Measurements from ENCODE around the gene ELAVL3. TPM values are rescaled to one million over a fixed set of nuclear protein-coding genes. Genes with fewer than 3 reads are reported as not detected.

Gene ELAVL3
- total RNA-seq, 4 donors from 2014 or later = 0.95 TPM; not detected in 3

DNA sequence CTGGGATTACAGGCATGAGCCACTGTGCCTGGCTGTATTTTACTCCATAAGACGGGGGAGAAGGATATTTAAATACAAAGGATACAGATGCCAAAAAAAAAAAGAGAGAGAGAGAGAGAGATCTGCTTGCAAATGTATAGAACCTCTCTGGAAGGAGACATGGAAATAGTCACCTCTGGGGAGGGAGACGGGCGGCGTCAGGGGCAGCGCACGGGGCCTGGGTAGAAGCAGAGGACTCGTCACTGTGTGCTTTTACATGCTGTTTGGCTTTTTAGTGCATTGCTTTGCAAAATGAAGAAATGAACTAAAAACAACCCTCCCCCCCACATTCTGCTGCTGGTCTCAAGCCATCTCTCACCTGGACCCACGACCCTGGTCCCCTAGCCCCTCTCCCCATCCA lies 29.6 kb upstream of the ELAVL3 start:
- peaks cover 0 to 35% (median 0%) of the 10 kb centered on the region in 3 donors for H3K36me3 ChIP-seq
- no peak overlapping the region for H3K4me3 ChIP-seq
- no peak for DNase-seq
- no peak overlapping the region for H3K27ac ChIP-seq
- no peaks in the 10 kb centered on the region for H3K9me3 ChIP-seq
- no peak for TF ChIP-seq POLR2A (IDR thresholded peaks at IDR 0.05)
- TF ChIP-seq, protein P1, sequence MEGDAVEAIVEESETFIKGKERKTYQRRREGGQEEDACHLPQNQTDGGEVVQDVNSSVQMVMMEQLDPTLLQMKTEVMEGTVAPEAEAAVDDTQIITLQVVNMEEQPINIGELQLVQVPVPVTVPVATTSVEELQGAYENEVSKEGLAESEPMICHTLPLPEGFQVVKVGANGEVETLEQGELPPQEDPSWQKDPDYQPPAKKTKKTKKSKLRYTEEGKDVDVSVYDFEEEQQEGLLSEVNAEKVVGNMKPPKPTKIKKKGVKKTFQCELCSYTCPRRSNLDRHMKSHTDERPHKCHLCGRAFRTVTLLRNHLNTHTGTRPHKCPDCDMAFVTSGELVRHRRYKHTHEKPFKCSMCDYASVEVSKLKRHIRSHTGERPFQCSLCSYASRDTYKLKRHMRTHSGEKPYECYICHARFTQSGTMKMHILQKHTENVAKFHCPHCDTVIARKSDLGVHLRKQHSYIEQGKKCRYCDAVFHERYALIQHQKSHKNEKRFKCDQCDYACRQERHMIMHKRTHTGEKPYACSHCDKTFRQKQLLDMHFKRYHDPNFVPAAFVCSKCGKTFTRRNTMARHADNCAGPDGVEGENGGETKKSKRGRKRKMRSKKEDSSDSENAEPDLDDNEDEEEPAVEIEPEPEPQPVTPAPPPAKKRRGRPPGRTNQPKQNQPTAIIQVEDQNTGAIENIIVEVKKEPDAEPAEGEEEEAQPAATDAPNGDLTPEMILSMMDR (IDR thresholded peaks at IDR 0.05) = no peak
- H3K4me1 ChIP-seq = peaks cover 0 to 8% (median 0%) of the 10 kb centered on the region in 4 donors
- no peaks in the 10 kb centered on the region for H3K27me3 ChIP-seq

GRCh38 chr19:11507370-11508078 lies 26.7 kb upstream of the ELAVL3 start:
- H3K4me1 ChIP-seq = peaks cover 0 to 8% (median 0%) of the 10 kb centered on the region in 4 donors
- TF ChIP-seq, protein P1 (IDR thresholded peaks at IDR 0.05) = no peak
- no peak for TF ChIP-seq POLR2A (IDR thresholded peaks at IDR 0.05)
- no peaks in the 10 kb centered on the region for H3K9me3 ChIP-seq
- no peak for DNase-seq
- H3K27ac ChIP-seq = no peak overlapping the region
- H3K27me3 ChIP-seq = no peaks in the 10 kb centered on the region
- H3K4me3 ChIP-seq = no peak overlapping the region
- peaks cover 0 to 18% (median 0%) of the 10 kb centered on the region in 3 donors for H3K36me3 ChIP-seq

DNA sequence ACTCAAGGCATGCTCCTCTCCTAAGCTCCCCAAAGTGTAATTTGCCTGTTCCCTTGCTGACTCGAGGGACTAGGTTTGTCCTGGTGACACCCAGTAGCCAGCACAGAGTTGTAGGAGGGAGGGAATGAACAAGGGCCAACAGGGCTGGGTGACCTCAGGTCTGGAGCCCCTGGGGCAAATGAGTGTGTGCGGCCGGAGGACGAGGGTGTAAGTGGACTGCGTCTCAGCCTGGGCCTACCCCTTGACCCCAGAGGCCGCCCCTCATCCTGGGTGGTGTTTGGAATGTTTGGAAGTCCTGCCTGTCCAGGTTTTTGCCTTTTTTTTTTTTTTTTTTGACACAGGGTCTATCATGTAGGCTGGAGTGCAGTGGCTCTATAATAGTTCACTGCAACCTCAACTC lies 26.1 kb upstream of the ELAVL3 start:
- H3K27me3 ChIP-seq = no peaks in the 10 kb centered on the region
- H3K27ac ChIP-seq = peak overlapping the region in 1 of 4 donors; percentile 94
- DNase-seq = no peak
- TF ChIP-seq, protein P1 (IDR thresholded peaks at IDR 0.05) = no peak
- no peak for TF ChIP-seq POLR2A (IDR thresholded peaks at IDR 0.05)
- no peaks in the 10 kb centered on the region for H3K9me3 ChIP-seq
- H3K36me3 ChIP-seq = peaks cover 0 to 12% (median 0%) of the 10 kb centered on the region in 3 donors
- H3K4me1 ChIP-seq = peaks cover 0 to 8% (median 0%) of the 10 kb centered on the region in 4 donors
- H3K4me3 ChIP-seq = no peak overlapping the region

GRCh38 chr19:11506101-11506555 lies 25.3 kb upstream of the ELAVL3 start:
- no peak for DNase-seq
- Histone ChIP-seq H3K27me3 (no peaks in the 10 kb centered on the region), H3K4me3 (peak overlapping the region; percentile 85 to 100 (median 98)), H3K4me1 (peaks cover 0 to 8% (median 0%) of the 10 kb centered on the region in 4 donors), H3K36me3 (peaks cover 0 to 4% (median 0%) of the 10 kb centered on the region in 3 donors), H3K27ac (peak overlapping the region; percentile 93 to 99 (median 96)), H3K9me3 (no peaks in the 10 kb centered on the region)
- TF ChIP-seq POLR2A (IDR thresholded peaks at IDR 0.05) = no peak
- TF ChIP-seq, protein P1 (IDR thresholded peaks at IDR 0.05) = no peak

- TF ChIP-seq, protein P1 (IDR thresholded peaks at IDR 0.05) = no peak
- TF ChIP-seq POLR2A (IDR thresholded peaks at IDR 0.05) = peak; percentile 15 to 33
- Histone ChIP-seq H3K36me3 (no peaks in the 10 kb centered on the region), H3K4me3 (peak within 1 kb of the TSS; percentile 85 to 100 (median 98)), H3K9me3 (no peaks in the 10 kb centered on the region), H3K4me1 (peaks cover 0 to 8% (median 0%) of the 10 kb centered on the region in 4 donors), H3K27ac (peak within 1 kb of the TSS; percentile 93 to 99 (median 96)), H3K27me3 (no peaks in the 10 kb centered on the region)
- peak; percentile 90 to 97 (median 96) for DNase-seq
Measured at GRCh38 chr19:11505504-11506100, 24.8 kb upstream of the ELAVL3 start, which contains the start of gene ZNF653. Gene ZNF653 (minus strand): TSS chr19:11505839. CDS start chr19:11505786, 53 bp downstream.

All from Peyer's patch (tissue), 4 donors.